Measurements from ENCODE around the gene EPHB6. TPM values are rescaled to one million over a fixed set of nuclear protein-coding genes. Genes with fewer than 3 reads are reported as not detected.

EPHB6 gene
- total and polyA plus RNA-seq, 2 donors, result 75.6 to 163 TPM

- H3K36me3 ChIP-seq (ENCODE audit: control insufficient read depth in 2 of 2, insufficient read depth in 2 of 2, low read length in 1 of 2), result no peaks in the 10 kb centered on the region
- no peak overlapping the region for H3K4me3 ChIP-seq (ENCODE audit: low read length in 2 of 2)
- H3K9me3 ChIP-seq (ENCODE audit: control insufficient read depth in 2 of 2, insufficient read depth in 1 of 2, low read length in 1 of 2), result no peaks in the 10 kb centered on the region
- no peaks in the 10 kb centered on the region for H3K4me1 ChIP-seq (ENCODE audit: control insufficient read depth in 2 of 2, insufficient read depth in 2 of 2, low read length in 2 of 2)
- no peak for DNase-seq (ENCODE audit: low read depth in 6 of 9, low spot score in 9 of 9)
- no peak overlapping the region for H3K27ac ChIP-seq (ENCODE audit: low read depth in 1 of 2, low read length in 1 of 2)
- H3K27me3 ChIP-seq (ENCODE audit: control insufficient read depth in 2 of 2, insufficient read depth in 1 of 2, low read length in 1 of 2), result no peaks in the 10 kb centered on the region
- 100% methylated on average over 1 of the region's 1 CpG for WGBS
Measured at GRCh38 chr7:142842251-142842766, 12.6 kb upstream of the EPHB6 start.

GRCh38 chr7:142847353-142847752 is 7.5 kb upstream of the EPHB6 start:
- no peak for DNase-seq (ENCODE audit: low read depth in 6 of 9, low spot score in 9 of 9)
- Histone ChIP-seq H3K4me1 (ENCODE audit: control insufficient read depth in 2 of 2, insufficient read depth in 2 of 2, low read length in 2 of 2) (peaks cover 3 to 7% of the 10 kb centered on the region in 2 donors), H3K9me3 (ENCODE audit: control insufficient read depth in 2 of 2, insufficient read depth in 1 of 2, low read length in 1 of 2) (no peaks in the 10 kb centered on the region), H3K36me3 (ENCODE audit: control insufficient read depth in 2 of 2, insufficient read depth in 2 of 2, low read length in 1 of 2) (no peaks in the 10 kb centered on the region), H3K27me3 (ENCODE audit: control insufficient read depth in 2 of 2, insufficient read depth in 1 of 2, low read length in 1 of 2) (no peaks in the 10 kb centered on the region), H3K27ac (ENCODE audit: low read depth in 1 of 2, low read length in 1 of 2) (no peak overlapping the region), H3K4me3 (ENCODE audit: low read length in 2 of 2) (no peak overlapping the region)
- WGBS, result 99% methylated on average over 2 of the region's 2 CpGs

- peaks cover 0 to 5% of the 10 kb centered on the region in 2 donors for H3K9me3 ChIP-seq (ENCODE audit: control insufficient read depth in 2 of 2, insufficient read depth in 1 of 2, low read length in 1 of 2)
- 95% methylated on average over 4 of the region's 4 CpGs for WGBS
- H3K4me3 ChIP-seq (ENCODE audit: low read length in 2 of 2), result no peak overlapping the region
- no peak for DNase-seq (ENCODE audit: low read depth in 6 of 9, low spot score in 9 of 9)
- H3K27me3 ChIP-seq (ENCODE audit: control insufficient read depth in 2 of 2, insufficient read depth in 1 of 2, low read length in 1 of 2), result no peaks in the 10 kb centered on the region
- no peak overlapping the region for H3K27ac ChIP-seq (ENCODE audit: low read depth in 1 of 2, low read length in 1 of 2)
- peaks cover 8 to 24% of the 10 kb centered on the region in 2 donors for H3K4me1 ChIP-seq (ENCODE audit: control insufficient read depth in 2 of 2, insufficient read depth in 2 of 2, low read length in 2 of 2)
- H3K36me3 ChIP-seq (ENCODE audit: control insufficient read depth in 2 of 2, insufficient read depth in 2 of 2, low read length in 1 of 2), result no peaks in the 10 kb centered on the region
Measured at GRCh38 chr7:142851269-142851668, 3.6 kb upstream of the EPHB6 start.

GRCh38 chr7:142851919-142852318 is 3.0 kb upstream of the EPHB6 start:
- Histone ChIP-seq H3K27ac (ENCODE audit: low read depth in 1 of 2, low read length in 1 of 2) (no peak overlapping the region), H3K4me1 (ENCODE audit: control insufficient read depth in 2 of 2, insufficient read depth in 2 of 2, low read length in 2 of 2) (peaks cover 13 to 31% of the 10 kb centered on the region in 2 donors), H3K27me3 (ENCODE audit: control insufficient read depth in 2 of 2, insufficient read depth in 1 of 2, low read length in 1 of 2) (no peaks in the 10 kb centered on the region), H3K4me3 (ENCODE audit: low read length in 2 of 2) (no peak overlapping the region), H3K36me3 (ENCODE audit: control insufficient read depth in 2 of 2, insufficient read depth in 2 of 2, low read length in 1 of 2) (peaks cover 0 to 2% of the 10 kb centered on the region in 2 donors), H3K9me3 (ENCODE audit: control insufficient read depth in 2 of 2, insufficient read depth in 1 of 2, low read length in 1 of 2) (peaks cover 0 to 5% of the 10 kb centered on the region in 2 donors)
- no peak for DNase-seq (ENCODE audit: low read depth in 6 of 9, low spot score in 9 of 9)

- peak; percentile 61 to 94 (median 81) for DNase-seq (ENCODE audit: low read depth in 6 of 9, low spot score in 9 of 9)
- H3K27ac ChIP-seq (ENCODE audit: low read depth in 1 of 2, low read length in 1 of 2), result peak overlapping the region; percentile 84 to 90
- no peaks in the 10 kb centered on the region for H3K27me3 ChIP-seq (ENCODE audit: control insufficient read depth in 2 of 2, insufficient read depth in 1 of 2, low read length in 1 of 2)
- H3K36me3 ChIP-seq (ENCODE audit: control insufficient read depth in 2 of 2, insufficient read depth in 2 of 2, low read length in 1 of 2), result peaks cover 0 to 11% of the 10 kb centered on the region in 2 donors
- peaks cover 0 to 5% of the 10 kb centered on the region in 2 donors for H3K9me3 ChIP-seq (ENCODE audit: control insufficient read depth in 2 of 2, insufficient read depth in 1 of 2, low read length in 1 of 2)
- 1% methylated on average over 23 of the region's 23 CpGs for WGBS
- peak overlapping the region; percentile 80 to 83 for H3K4me3 ChIP-seq (ENCODE audit: low read length in 2 of 2)
- H3K4me1 ChIP-seq (ENCODE audit: control insufficient read depth in 2 of 2, insufficient read depth in 2 of 2, low read length in 2 of 2), result peaks cover 13 to 39% of the 10 kb centered on the region in 2 donors
Measured at GRCh38 chr7:142853739-142854371, 1.0 kb upstream of the EPHB6 start.

- H3K9me3 ChIP-seq (ENCODE audit: control insufficient read depth in 2 of 2, insufficient read depth in 1 of 2, low read length in 1 of 2), result peaks cover 0 to 5% of the 10 kb centered on the region in 2 donors
- 8% methylated on average over 43 of the region's 43 CpGs for WGBS
- peak overlapping the region; percentile 79 to 90 for H3K27ac ChIP-seq (ENCODE audit: low read depth in 1 of 2, low read length in 1 of 2)
- peaks cover 0 to 17% of the 10 kb centered on the region in 2 donors for H3K36me3 ChIP-seq (ENCODE audit: control insufficient read depth in 2 of 2, insufficient read depth in 2 of 2, low read length in 1 of 2)
- no peaks in the 10 kb centered on the region for H3K27me3 ChIP-seq (ENCODE audit: control insufficient read depth in 2 of 2, insufficient read depth in 1 of 2, low read length in 1 of 2)
- peaks cover 13 to 43% of the 10 kb centered on the region in 2 donors for H3K4me1 ChIP-seq (ENCODE audit: control insufficient read depth in 2 of 2, insufficient read depth in 2 of 2, low read length in 2 of 2)
- peak in 2 of 9 donors; percentile 21 to 40 for DNase-seq (ENCODE audit: low read depth in 6 of 9, low spot score in 9 of 9)
- peak overlapping the region; percentile 80 to 83 for H3K4me3 ChIP-seq (ENCODE audit: low read length in 2 of 2)
Measured at GRCh38 chr7:142855114-142855743, 353 bp downstream of the EPHB6 start.

- DNase-seq (ENCODE audit: low read depth in 6 of 9, low spot score in 9 of 9), result peak in 1 of 9 donors; percentile 34
- peak overlapping the region; percentile 80 to 83 for H3K4me3 ChIP-seq (ENCODE audit: low read length in 2 of 2)
Measured at GRCh38 chr7:142855756-142856564, 1.1 kb downstream of the EPHB6 start.

GRCh38 chr7:142856565-142857245 is 1.8 kb downstream of the EPHB6 start:
- peaks cover 4 to 31% of the 10 kb centered on the region in 2 donors for H3K36me3 ChIP-seq (ENCODE audit: control insufficient read depth in 2 of 2, insufficient read depth in 2 of 2, low read length in 1 of 2)
- 72% methylated on average over 7 of the region's 7 CpGs for WGBS
- no peaks in the 10 kb centered on the region for H3K27me3 ChIP-seq (ENCODE audit: control insufficient read depth in 2 of 2, insufficient read depth in 1 of 2, low read length in 1 of 2)
- H3K9me3 ChIP-seq (ENCODE audit: control insufficient read depth in 2 of 2, insufficient read depth in 1 of 2, low read length in 1 of 2), result peaks cover 0 to 5% of the 10 kb centered on the region in 2 donors
- DNase-seq (ENCODE audit: low read depth in 6 of 9, low spot score in 9 of 9), result peak in 1 of 9 donors; percentile 39
- peak overlapping the region; percentile 80 to 83 for H3K4me3 ChIP-seq (ENCODE audit: low read length in 2 of 2)
- peaks cover 10 to 38% of the 10 kb centered on the region in 2 donors for H3K4me1 ChIP-seq (ENCODE audit: control insufficient read depth in 2 of 2, insufficient read depth in 2 of 2, low read length in 2 of 2)
- H3K27ac ChIP-seq (ENCODE audit: low read depth in 1 of 2, low read length in 1 of 2), result peak overlapping the region; percentile 46 to 79

More at GRCh38 chr7:142855756-142856564, 1.1 kb downstream of the EPHB6 start:
- Histone ChIP-seq H3K27ac (ENCODE audit: low read depth in 1 of 2, low read length in 1 of 2) (peak overlapping the region; percentile 47 to 79), H3K27me3 (ENCODE audit: control insufficient read depth in 2 of 2, insufficient read depth in 1 of 2, low read length in 1 of 2) (no peaks in the 10 kb centered on the region), H3K4me1 (ENCODE audit: control insufficient read depth in 2 of 2, insufficient read depth in 2 of 2, low read length in 2 of 2) (peaks cover 10 to 39% of the 10 kb centered on the region in 2 donors), H3K9me3 (ENCODE audit: control insufficient read depth in 2 of 2, insufficient read depth in 1 of 2, low read length in 1 of 2) (peaks cover 0 to 5% of the 10 kb centered on the region in 2 donors), H3K36me3 (ENCODE audit: control insufficient read depth in 2 of 2, insufficient read depth in 2 of 2, low read length in 1 of 2) (peaks cover 2 to 24% of the 10 kb centered on the region in 2 donors)
- WGBS, result 77% methylated on average over 12 of the region's 12 CpGs

Data from thymus (tissue), 11 donors.